ENCODE data around the gene TTC33. TPM values are rescaled to one million over a fixed set of nuclear protein-coding genes. Genes with fewer than 3 reads are reported as not detected.
"Not testable (repeated sequence)": the region's sequence is repeated elsewhere in the genome, so short reads cannot be mapped to it uniquely, and the experiment has no call there.

The TTC33 gene
- total RNA-seq, 2 donors from 2014 or later, result 10.3 to 22.5 TPM

DNA sequence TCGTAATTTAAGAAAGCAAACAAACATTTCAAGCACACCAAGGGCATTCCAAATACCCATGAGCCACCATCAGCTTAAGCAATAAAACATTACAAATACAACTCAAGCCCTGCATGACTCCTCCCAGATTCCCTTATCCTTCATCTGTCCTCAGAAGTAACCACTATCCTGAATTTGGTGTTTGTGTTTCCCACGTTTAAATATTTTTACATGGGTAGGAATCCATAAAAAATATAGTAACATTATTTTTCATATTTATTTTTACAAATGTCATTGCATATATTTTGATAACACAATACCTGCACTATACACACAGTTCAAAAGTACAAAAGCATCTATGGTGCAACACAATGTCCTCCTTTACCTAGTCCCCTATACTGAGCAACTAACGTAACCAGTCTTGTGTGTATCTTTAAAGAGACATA lies 36.0 kb upstream of the TTC33 start:
- DNase-seq (ENCODE audit: low spot score) (no peak), ATAC-seq (ENCODE audit: insufficient number of reproducible peaks, low FRiP score, low read depth) (no peak)
- TF ChIP-seq, protein P1, sequence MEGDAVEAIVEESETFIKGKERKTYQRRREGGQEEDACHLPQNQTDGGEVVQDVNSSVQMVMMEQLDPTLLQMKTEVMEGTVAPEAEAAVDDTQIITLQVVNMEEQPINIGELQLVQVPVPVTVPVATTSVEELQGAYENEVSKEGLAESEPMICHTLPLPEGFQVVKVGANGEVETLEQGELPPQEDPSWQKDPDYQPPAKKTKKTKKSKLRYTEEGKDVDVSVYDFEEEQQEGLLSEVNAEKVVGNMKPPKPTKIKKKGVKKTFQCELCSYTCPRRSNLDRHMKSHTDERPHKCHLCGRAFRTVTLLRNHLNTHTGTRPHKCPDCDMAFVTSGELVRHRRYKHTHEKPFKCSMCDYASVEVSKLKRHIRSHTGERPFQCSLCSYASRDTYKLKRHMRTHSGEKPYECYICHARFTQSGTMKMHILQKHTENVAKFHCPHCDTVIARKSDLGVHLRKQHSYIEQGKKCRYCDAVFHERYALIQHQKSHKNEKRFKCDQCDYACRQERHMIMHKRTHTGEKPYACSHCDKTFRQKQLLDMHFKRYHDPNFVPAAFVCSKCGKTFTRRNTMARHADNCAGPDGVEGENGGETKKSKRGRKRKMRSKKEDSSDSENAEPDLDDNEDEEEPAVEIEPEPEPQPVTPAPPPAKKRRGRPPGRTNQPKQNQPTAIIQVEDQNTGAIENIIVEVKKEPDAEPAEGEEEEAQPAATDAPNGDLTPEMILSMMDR (IDR thresholded peaks at IDR 0.05), result no peak
- Histone ChIP-seq H3K27ac (no peak overlapping the region), H3K4me1 (ENCODE audit: control insufficient read depth in 1 of 2, low read depth in 2 of 2) (peaks cover 34 to 36% of the 10 kb centered on the region in 2 donors), H3K27me3 (replicated peaks; ENCODE audit: insufficient read depth) (no peaks in the 10 kb centered on the region), H3K9me3 (no peaks in the 10 kb centered on the region), H3K36me3 (no peaks in the 10 kb centered on the region), H3K4me3 (no peak overlapping the region)

DNA sequence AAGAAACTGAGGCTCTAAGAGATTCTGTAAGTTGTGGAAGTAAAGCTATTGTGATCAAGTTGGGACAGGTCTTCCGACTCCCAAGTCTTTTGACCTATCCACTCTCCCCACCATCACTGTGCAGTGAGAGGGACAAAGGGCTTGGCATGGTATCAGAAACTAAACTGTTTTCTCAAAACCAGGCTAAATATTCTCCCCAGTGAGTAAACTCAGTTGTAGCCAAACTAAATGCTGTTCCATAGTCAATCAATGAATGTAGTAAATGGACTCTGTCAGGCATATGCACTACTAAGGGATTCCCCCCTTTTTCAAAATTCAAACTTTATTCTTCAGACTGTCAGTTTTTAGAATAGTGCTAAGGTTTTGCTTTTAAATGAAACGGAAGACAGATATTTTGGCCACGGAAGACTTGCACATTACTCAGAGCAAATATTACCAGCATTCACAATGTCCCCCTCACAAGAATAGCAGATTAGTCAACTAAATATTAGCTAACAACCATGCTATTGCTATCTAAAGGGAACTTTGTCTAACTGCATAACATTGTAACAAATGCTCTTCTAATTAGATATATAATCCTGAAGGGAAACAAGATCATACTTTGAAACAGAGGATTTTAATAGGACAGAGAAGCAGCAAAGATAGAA lies 35.3 kb upstream of the TTC33 start:
- Histone ChIP-seq H3K9me3 (no peaks in the 10 kb centered on the region), H3K4me1 (ENCODE audit: control insufficient read depth in 1 of 2, low read depth in 2 of 2) (peaks cover 28 to 30% of the 10 kb centered on the region in 2 donors), H3K4me3 (no peak overlapping the region), H3K27ac (no peak overlapping the region), H3K27me3 (replicated peaks; ENCODE audit: insufficient read depth) (no peaks in the 10 kb centered on the region), H3K36me3 (no peaks in the 10 kb centered on the region)
- ATAC-seq (ENCODE audit: insufficient number of reproducible peaks, low FRiP score, low read depth) (no peak), DNase-seq (ENCODE audit: low spot score) (no peak)
- TF ChIP-seq, protein P1 (IDR thresholded peaks at IDR 0.05), result no peak

DNA sequence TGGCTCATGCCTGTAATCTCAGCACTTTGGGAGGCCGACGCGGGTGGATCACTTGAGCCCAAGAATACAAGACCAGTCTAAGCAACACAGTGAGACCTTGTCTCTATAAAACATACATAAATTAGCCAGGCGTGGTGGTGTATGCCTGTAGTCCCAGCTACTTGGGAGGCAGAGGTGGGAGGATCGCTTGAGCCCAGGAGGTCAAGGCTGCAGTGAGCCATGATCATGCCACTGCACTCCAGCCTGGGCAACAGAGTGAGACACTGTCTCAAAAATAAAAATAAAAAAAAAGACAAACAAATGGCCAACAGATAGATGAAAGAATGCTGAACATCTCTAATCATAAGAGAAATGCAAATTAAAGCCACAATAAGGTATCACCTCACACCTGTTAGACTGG lies 33.2 kb upstream of the TTC33 start:
- peaks cover 21 to 28% of the 10 kb centered on the region in 2 donors for H3K4me1 ChIP-seq (ENCODE audit: control insufficient read depth in 1 of 2, low read depth in 2 of 2)
- H3K4me3 ChIP-seq; DNase-seq (ENCODE audit: low spot score); H3K36me3 ChIP-seq; H3K9me3 ChIP-seq; ATAC-seq (ENCODE audit: insufficient number of reproducible peaks, low FRiP score, low read depth); H3K27me3 ChIP-seq (replicated peaks; ENCODE audit: insufficient read depth); H3K27ac ChIP-seq: not testable (repeated sequence)

DNA sequence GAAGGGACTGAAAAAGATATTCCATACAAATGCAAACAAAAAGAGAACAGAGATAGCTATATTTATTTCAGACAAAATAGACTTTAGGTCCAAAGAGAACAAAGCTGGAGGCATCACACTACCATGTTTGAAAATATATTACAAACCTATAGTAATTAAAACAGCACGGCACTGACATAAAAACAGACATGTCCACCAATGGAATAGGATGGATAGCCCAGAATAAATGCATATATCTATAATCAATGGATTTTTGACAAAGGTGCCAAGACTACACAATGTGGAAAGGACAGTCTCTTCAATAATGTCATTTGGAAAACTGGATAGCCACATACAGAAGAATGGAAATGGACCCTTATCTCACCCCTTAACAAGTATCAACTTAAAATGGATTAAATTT lies 32.2 kb upstream of the TTC33 start:
- no peak for DNase-seq (ENCODE audit: low spot score)
- Histone ChIP-seq H3K36me3 (no peaks in the 10 kb centered on the region), H3K27ac (no peak overlapping the region), H3K27me3 (replicated peaks; ENCODE audit: insufficient read depth) (no peaks in the 10 kb centered on the region), H3K4me3 (no peak overlapping the region), H3K4me1 (ENCODE audit: control insufficient read depth in 1 of 2, low read depth in 2 of 2) (peaks cover 24 to 28% of the 10 kb centered on the region in 2 donors), H3K9me3 (no peaks in the 10 kb centered on the region)
- ATAC-seq (ENCODE audit: insufficient number of reproducible peaks, low FRiP score, low read depth), result no peak
- TF ChIP-seq, protein P1 (IDR thresholded peaks at IDR 0.05), result no peak

DNA sequence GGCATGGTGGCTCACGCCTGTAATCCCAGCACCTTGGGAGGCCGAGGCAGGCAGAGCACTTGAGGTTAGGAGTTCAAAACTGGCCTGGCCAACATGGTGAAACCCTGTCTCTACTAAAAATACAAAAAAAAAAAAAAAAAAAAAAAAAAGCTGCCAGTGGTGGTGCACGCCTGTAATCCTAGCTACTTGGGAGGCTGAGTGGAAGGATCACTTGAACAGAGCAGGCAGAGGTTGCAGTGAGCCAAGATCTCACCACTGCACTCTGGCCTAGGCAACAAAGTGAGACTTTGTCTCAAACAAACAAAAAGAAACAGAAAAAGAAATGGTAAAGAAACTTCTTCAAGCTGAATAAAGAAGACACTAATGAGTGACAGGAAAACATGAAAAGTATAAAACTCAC lies 30.9 kb upstream of the TTC33 start:
- peaks cover 23 to 31% of the 10 kb centered on the region in 2 donors for H3K4me1 ChIP-seq (ENCODE audit: control insufficient read depth in 1 of 2, low read depth in 2 of 2)
- not testable (repeated sequence) for H3K4me3 ChIP-seq; ATAC-seq (ENCODE audit: insufficient number of reproducible peaks, low FRiP score, low read depth); H3K27ac ChIP-seq; H3K36me3 ChIP-seq; H3K27me3 ChIP-seq (replicated peaks; ENCODE audit: insufficient read depth); H3K9me3 ChIP-seq; DNase-seq (ENCODE audit: low spot score)

DNA sequence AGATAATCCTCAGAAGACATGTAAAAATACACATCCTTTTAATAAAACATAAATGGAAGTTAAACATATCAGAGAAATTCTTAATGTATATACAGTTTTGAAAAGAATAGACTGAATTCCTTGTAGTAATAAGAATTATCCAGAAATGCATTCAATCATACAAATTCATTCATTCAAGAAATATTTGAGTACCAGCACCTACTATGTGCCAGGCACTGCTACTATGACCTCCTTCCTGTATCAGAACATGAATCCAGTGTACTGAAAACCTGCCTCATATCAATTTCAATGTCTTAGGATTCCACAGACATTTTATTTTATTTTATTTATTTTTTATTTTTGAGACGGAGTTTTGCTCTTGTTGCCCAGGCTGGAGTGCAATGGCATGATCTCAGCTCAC lies 29.2 kb upstream of the TTC33 start:
- H3K36me3 ChIP-seq, result no peaks in the 10 kb centered on the region
- H3K4me3 ChIP-seq, result no peak overlapping the region
- DNase-seq (ENCODE audit: low spot score) (no peak), ATAC-seq (ENCODE audit: insufficient number of reproducible peaks, low FRiP score, low read depth) (no peak)
- no peaks in the 10 kb centered on the region for H3K27me3 ChIP-seq (replicated peaks; ENCODE audit: insufficient read depth)
- TF ChIP-seq, protein P1 (IDR thresholded peaks at IDR 0.05), result no peak
- H3K27ac ChIP-seq, result no peak overlapping the region
- no peaks in the 10 kb centered on the region for H3K9me3 ChIP-seq
- peaks cover 13 to 22% of the 10 kb centered on the region in 2 donors for H3K4me1 ChIP-seq (ENCODE audit: control insufficient read depth in 1 of 2, low read depth in 2 of 2)
